H1 (cell line): ENCODE data around the gene LTO1. TPM values are rescaled to one million over a fixed set of nuclear protein-coding genes. Genes with fewer than 3 reads are reported as not detected.
A peak's percentile ranks its signal among the peaks of the same experiment; 100 is the strongest.

Experiments
- CHD7 ChIP-seq: fragments of 300-600 bp; sonication (generic); IDR thresholded peaks from 2 replicates; pipeline ENCODE4 v1.7.1; 2012; ENCODE audit warnings: low read length, moderate library complexity, mild to moderate bottlenecking, inconsistent platforms; ENCODE audit not compliant: insufficient replicate concordance
- NANOG ChIP-seq: IDR thresholded peaks from 2 replicates; pipeline ENCODE4 v1.6.1; 2011; ENCODE audit warnings: low read length, low read depth, mild to moderate bottlenecking, inconsistent platforms; ENCODE audit not compliant: insufficient read depth, poor library complexity, severe bottlenecking
- POLR2AphosphoS5 ChIP-seq: IDR thresholded peaks from 2 replicates; pipeline ENCODE4 v1.6.1; 2011; ENCODE audit warnings: low read depth, low read length
- RBBP5 ChIP-seq: IDR thresholded peaks from 2 replicates; pipeline ENCODE4 v1.7.1; 2012; ENCODE audit warnings: low read depth, mild to moderate bottlenecking, inconsistent platforms, low read length, moderate library complexity, borderline replicate concordance
- RNF2 ChIP-seq: fragments of 200-900, 300-1000 bp; sonication (generic); IDR thresholded peaks from 2 replicates; pipeline ENCODE4 v1.7.1; 2016; ENCODE audit warnings: borderline replicate concordance, low read depth, mild to moderate bottlenecking, antibody characterized with exemption, low read length; ENCODE audit not compliant: poor library complexity, severe bottlenecking; ENCODE audit errors: missing control alignments
- RXRA ChIP-seq: IDR thresholded peaks from 2 replicates; pipeline ENCODE4 v1.6.1; 2011; ENCODE audit warnings: low read depth, mild to moderate bottlenecking, low read length, moderate library complexity; ENCODE audit not compliant: insufficient read depth
- SP1 ChIP-seq: IDR thresholded peaks from 2 replicates; pipeline ENCODE4 v1.6.1; 2011; ENCODE audit warnings: low read depth, low read length
- TAF7 ChIP-seq: optimal IDR thresholded peaks from 2 replicates; pipeline ENCODE3; 2011; ENCODE audit warnings: low read depth, mild to moderate bottlenecking, inconsistent platforms, low read length, moderate library complexity, borderline replicate concordance
- polyA plus RNA-seq, 7 experiments: library from polyadenylated mRNA; depleted of rRNA in 3 of 7; stranded (reverse) in 5 of 7; unstranded in 2 of 7; fragments of >200 nt in 5 of 7; fragments of 200-250 nt in 2 of 7; gene quantifications; 1 replicate in 5 of 7; 2 replicates in 1 of 7; 4 replicates in 1 of 7; pipeline versions ENCODE4 v1.2.1 to v1.2.3, GENCODE V29; 2011 to 2013; ENCODE audit warnings: missing spikeins in 2 of 7, mixed read lengths in 2 of 7
- total RNA-seq: library from RNA; stranded (reverse); fragmentation: NEBNext Ultra II Directional; extraction: Animal tissue kit (Norgen Biotek cat#: 25700); gene quantifications from 2 replicates; pipeline ENCODE4 v1.2.1, GENCODE V29; 2021

The LTO1 gene
- total and polyA plus RNA-seq, 2 of the 8 experiments (the other 6 are each of a cell fraction or from before 2014, with no cell fraction given) = 15.4 to 21.3 TPM

- TF ChIP-seq CHD7 (peak; percentile 100), POLR2AphosphoS5 (no peak), RBBP5 (peak; percentile 53; the same call in 1 of the 2 replicates), TAF7 (no peak), RNF2 (no peak), SP1 (no peak), NANOG (no peak), RXRA (no peak)
Measured at GRCh38 chr11:69636512-69637197, 38.5 kb downstream of the LTO1 start (continued).
